ENCODE measurements around the gene VILL.

Gene VILL

DNA sequence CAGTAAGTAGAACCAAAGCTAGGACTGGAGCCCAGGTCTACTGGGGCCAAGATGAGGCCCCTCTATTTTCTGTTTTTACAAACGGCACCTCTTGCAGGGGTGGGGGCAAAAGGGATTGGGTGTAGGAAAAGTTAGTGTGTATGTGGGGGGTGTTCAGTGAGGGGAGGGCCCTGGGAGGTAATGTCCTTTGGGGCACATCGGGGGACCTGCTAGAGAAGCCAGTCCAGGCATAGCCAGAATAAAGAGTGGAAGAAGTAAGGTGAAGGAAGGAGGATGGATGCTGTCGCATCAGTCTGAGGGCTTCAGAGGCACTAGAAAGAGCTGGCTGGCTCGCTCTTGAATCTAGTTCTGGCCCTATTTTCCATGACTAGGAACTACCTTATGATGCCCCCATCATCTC, 36.3 kb downstream of the VILL start:
- Histone ChIP-seq H3K4me3 (ENCODE audit: insufficient read length, low read depth) (no peak overlapping the region), H3K27me3 (ENCODE audit: insufficient read depth, insufficient read length) (peaks cover 74% of the 10 kb centered on the region), H3K4me1 (ENCODE audit: insufficient read depth, insufficient read length) (peaks cover 25% of the 10 kb centered on the region), H3K9ac (ENCODE audit: insufficient read length, low read depth) (no peak overlapping the region), H3K36me3 (ENCODE audit: insufficient read depth, insufficient read length, low read length) (no peaks in the 10 kb centered on the region), H3K9me3 (ENCODE audit: insufficient read depth, low read length) (no peaks in the 10 kb centered on the region)
- TF ChIP-seq SUZ12 (IDR thresholded peaks at IDR 0.05; ENCODE audit: extremely low read depth, insufficient read depth, insufficient read length) = no peak
- DNase-seq (ENCODE audit: low read depth, low spot score) = no peak

DNA sequence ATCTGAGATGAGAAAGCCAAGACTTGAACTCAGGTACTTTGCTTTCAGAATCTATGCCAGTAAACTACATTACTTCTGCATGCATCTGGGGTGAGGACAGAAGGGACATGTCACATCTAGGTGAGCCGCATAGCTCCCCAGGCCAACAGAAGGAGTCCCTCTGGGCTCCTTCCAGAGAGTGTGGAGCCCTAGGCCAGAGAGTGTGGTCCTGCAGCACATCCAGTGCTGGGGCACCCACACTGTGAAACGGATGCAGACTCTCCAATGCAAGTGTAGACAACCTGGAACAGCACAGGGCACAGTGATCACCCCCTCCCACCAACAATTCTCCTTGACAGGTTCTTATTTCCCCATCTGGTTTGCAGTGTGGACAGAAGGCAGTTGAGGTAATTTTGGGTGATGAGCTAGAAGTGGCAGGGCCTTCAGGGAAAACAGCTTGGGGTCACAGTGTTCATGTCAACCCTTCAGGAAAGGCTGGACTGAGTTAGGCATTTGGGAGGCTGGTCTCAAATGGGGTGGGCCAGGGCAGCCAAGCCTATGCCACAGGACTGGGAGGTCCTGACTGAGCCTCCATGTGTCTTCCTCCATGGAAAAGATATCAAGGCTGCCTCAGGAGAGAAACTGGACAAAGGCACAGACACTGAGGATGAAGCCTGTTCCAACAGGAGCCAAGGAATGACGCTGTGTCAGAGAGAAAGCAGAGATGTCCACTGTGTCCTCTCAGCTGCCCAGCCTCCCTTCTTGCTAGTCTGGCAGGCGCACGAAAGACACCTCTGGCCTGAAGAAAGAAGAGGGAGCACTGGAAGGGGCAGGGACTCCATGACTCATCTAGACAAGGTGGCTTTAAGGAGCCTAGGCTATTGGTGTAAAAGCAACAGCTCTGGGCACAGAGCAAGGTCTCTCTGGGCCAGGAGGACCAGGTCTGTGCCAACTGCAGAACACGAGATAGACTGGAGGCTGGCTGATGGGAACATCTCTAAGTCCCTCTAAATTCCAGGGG, 37.2 kb downstream of the VILL start:
- Histone ChIP-seq H3K9me3 (ENCODE audit: insufficient read depth, low read length) (no peaks in the 10 kb centered on the region), H3K9ac (ENCODE audit: insufficient read length, low read depth) (no peak overlapping the region), H3K4me3 (ENCODE audit: insufficient read length, low read depth) (no peak overlapping the region), H3K36me3 (ENCODE audit: insufficient read depth, insufficient read length, low read length) (no peaks in the 10 kb centered on the region), H3K4me1 (ENCODE audit: insufficient read depth, insufficient read length) (peaks cover 23% of the 10 kb centered on the region), H3K27me3 (ENCODE audit: insufficient read depth, insufficient read length) (peaks cover 82% of the 10 kb centered on the region)
- no peak for DNase-seq (ENCODE audit: low read depth, low spot score)
- no peak for TF ChIP-seq SUZ12 (IDR thresholded peaks at IDR 0.05; ENCODE audit: extremely low read depth, insufficient read depth, insufficient read length)

GRCh38 chr3:38028621-38029361, 38.2 kb downstream of the VILL start:
- H3K9me3 ChIP-seq (ENCODE audit: insufficient read depth, low read length) = no peaks in the 10 kb centered on the region
- peaks cover 72% of the 10 kb centered on the region for H3K27me3 ChIP-seq (ENCODE audit: insufficient read depth, insufficient read length)
- DNase-seq (ENCODE audit: low read depth, low spot score) = no peak
- no peaks in the 10 kb centered on the region for H3K36me3 ChIP-seq (ENCODE audit: insufficient read depth, insufficient read length, low read length)
- peak overlapping the region; percentile 69 for H3K4me3 ChIP-seq (ENCODE audit: insufficient read length, low read depth)
- H3K9ac ChIP-seq (ENCODE audit: insufficient read length, low read depth) = peak overlapping the region; percentile 79
- peaks cover 20% of the 10 kb centered on the region for H3K4me1 ChIP-seq (ENCODE audit: insufficient read depth, insufficient read length)
- TF ChIP-seq SUZ12 (IDR thresholded peaks at IDR 0.05; ENCODE audit: extremely low read depth, insufficient read depth, insufficient read length) = no peak
- no peak for TF ChIP-seq ZNF274 (IDR thresholded peaks at IDR 0.05; ENCODE audit: low read depth, low read length)
- TF ChIP-seq YY1 (IDR thresholded peaks at IDR 0.05; ENCODE audit: insufficient read depth, insufficient read length) = no peak

- no peak for DNase-seq (ENCODE audit: low read depth, low spot score)
- H3K36me3 ChIP-seq (ENCODE audit: insufficient read depth, insufficient read length, low read length) = no peaks in the 10 kb centered on the region
- H3K4me3 ChIP-seq (ENCODE audit: insufficient read length, low read depth) = peak within 1 kb of the TSS; percentile 69
- no peak for TF ChIP-seq ZNF274 (IDR thresholded peaks at IDR 0.05; ENCODE audit: low read depth, low read length)
- TF ChIP-seq YY1 (IDR thresholded peaks at IDR 0.05; ENCODE audit: insufficient read depth, insufficient read length) = no peak
- no peak for TF ChIP-seq SUZ12 (IDR thresholded peaks at IDR 0.05; ENCODE audit: extremely low read depth, insufficient read depth, insufficient read length)
- no peaks in the 10 kb centered on the region for H3K9me3 ChIP-seq (ENCODE audit: insufficient read depth, low read length)
- peaks cover 19% of the 10 kb centered on the region for H3K4me1 ChIP-seq (ENCODE audit: insufficient read depth, insufficient read length)
- peak within 1 kb of the TSS; percentile 79 for H3K9ac ChIP-seq (ENCODE audit: insufficient read length, low read depth)
- H3K27me3 ChIP-seq (ENCODE audit: insufficient read depth, insufficient read length) = peaks cover 68% of the 10 kb centered on the region
Measured at GRCh38 chr3:38029400-38030125, 39.0 kb downstream of the VILL start, which contains the start of gene PLCD1. PLCD1 (minus strand) TSS chr3:38029642; CDS start chr3:38029539, 103 bp downstream.

DNA sequence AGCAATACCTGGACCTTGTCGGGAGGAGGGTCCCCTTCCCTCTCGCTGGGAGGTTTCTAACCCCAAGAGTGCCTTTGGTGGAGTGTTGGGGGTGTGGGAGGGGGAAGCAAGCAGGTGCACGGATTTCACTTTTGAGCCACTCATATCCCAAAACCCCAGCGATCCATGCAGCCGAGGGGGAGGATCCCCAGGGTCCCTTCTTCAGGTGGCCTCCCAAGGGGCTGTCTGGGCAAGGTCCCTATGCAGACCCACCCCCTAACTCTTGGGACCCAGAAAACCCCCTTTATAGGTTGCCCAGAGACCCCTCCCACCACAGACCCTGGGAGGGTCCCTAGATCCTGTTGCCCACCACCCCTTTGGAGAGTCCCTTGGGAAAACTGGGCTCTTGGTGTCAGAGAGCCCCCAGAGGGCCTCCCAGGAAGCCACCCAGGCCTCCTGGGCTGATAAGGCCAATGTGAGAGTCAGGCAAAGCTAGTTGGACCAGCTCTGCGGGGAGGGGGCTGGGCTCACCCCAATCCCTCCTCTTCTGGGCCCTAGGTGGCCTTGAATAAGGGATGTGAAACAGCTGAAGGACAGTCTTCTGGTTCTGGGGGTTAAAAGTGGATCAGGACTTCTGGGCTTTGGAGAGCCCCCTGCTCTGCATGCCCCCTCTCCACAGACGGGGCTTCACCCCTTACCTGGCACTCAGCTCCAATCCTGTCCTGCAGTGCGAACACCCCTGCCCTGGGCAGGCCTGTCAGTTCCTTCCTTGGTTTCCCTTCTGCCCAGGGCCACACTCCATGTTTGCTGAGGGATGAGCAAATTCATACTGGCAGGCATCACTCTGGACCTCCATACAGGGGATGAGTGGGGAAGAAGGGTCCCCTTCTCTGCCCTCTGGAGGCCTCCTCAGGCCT, 39.8 kb downstream of the VILL start:
- H3K4me1 ChIP-seq (ENCODE audit: insufficient read depth, insufficient read length) = peaks cover 19% of the 10 kb centered on the region
- no peak for DNase-seq (ENCODE audit: low read depth, low spot score)
- TF ChIP-seq YY1 (IDR thresholded peaks at IDR 0.05; ENCODE audit: insufficient read depth, insufficient read length) = no peak
- no peak for TF ChIP-seq ZNF274 (IDR thresholded peaks at IDR 0.05; ENCODE audit: low read depth, low read length)
- no peak for TF ChIP-seq SUZ12 (IDR thresholded peaks at IDR 0.05; ENCODE audit: extremely low read depth, insufficient read depth, insufficient read length)
- H3K4me3 ChIP-seq (ENCODE audit: insufficient read length, low read depth) = peak overlapping the region; percentile 55
- H3K27me3 ChIP-seq (ENCODE audit: insufficient read depth, insufficient read length) = peaks cover 68% of the 10 kb centered on the region
- H3K9me3 ChIP-seq (ENCODE audit: insufficient read depth, low read length) = no peaks in the 10 kb centered on the region
- peak overlapping the region; percentile 58 for H3K9ac ChIP-seq (ENCODE audit: insufficient read length, low read depth)
- no peaks in the 10 kb centered on the region for H3K36me3 ChIP-seq (ENCODE audit: insufficient read depth, insufficient read length, low read length)
